ENCODE results near the gene CCDC152. TPM values are rescaled to one million over a fixed set of nuclear protein-coding genes. Genes with fewer than 3 reads are reported as not detected.

Gene CCDC152
- total and polyA plus RNA-seq, 2 of the 13 experiments (the other 11 are each of a cell fraction or from before 2014, with no cell fraction given) = 0.20 to 0.36 TPM

GRCh38 chr5:42811591-42812446 is 55.2 kb downstream of the CCDC152 start, which contains the start of gene SELENOP (continued):
- TF ChIP-seq SIN3A (IDR thresholded peaks at IDR 0.05; ENCODE audit: borderline replicate concordance, low read depth, low read length) = peak; percentile 91
- peak; percentile 17 for TF ChIP-seq SRSF4 (IDR thresholded peaks at IDR 0.05; ENCODE audit: low read depth, low read length, poor library complexity, severe bottlenecking)
- TF ChIP-seq ZNF33A (CRISPR knock-in tag; IDR thresholded peaks at IDR 0.05; ENCODE audit: borderline replicate concordance) = peak; percentile 51; the same call in 1 of the 2 replicates
- TF ChIP-seq GABPA (IDR thresholded peaks at IDR 0.05; ENCODE audit: low read depth, low read length) = no peak
- TF ChIP-seq GABPA (CRISPR knock-in tag; IDR thresholded peaks at IDR 0.05; ENCODE audit: low read depth) = peak; percentile 46
- no peak for TF ChIP-seq TERF1 (CRISPR knock-in tag; IDR thresholded peaks at IDR 0.05)
- peak; percentile 52; the same call in 1 of the 2 replicates for TF ChIP-seq KMT2A (CRISPR knock-in tag; IDR thresholded peaks at IDR 0.05)
- peak; percentile 76; the same call in 1 of the 2 replicates for TF ChIP-seq CCDC6 (CRISPR knock-in tag; IDR thresholded peaks at IDR 0.05)
- no peak for TF ChIP-seq ZNF441 (CRISPR knock-in tag; IDR thresholded peaks at IDR 0.05; ENCODE audit: borderline replicate concordance)
- TF ChIP-seq MIXL1 (CRISPR knock-in tag; IDR thresholded peaks at IDR 0.05) = peak; percentile 93
- TF ChIP-seq TBX2 (CRISPR knock-in tag; IDR thresholded peaks at IDR 0.05; ENCODE audit: borderline replicate concordance) = peak; percentile 87; the same call in 1 of the 2 replicates
- no peak for TF ChIP-seq HNRNPH1 (optimal IDR thresholded peaks at IDR 0.05; ENCODE audit: low read depth, low read length)
- TF ChIP-seq ZNF337 (CRISPR knock-in tag; IDR thresholded peaks at IDR 0.05; ENCODE audit: borderline replicate concordance, low read depth) = 0 out of 2 replicates have a peak, but pooled peaks have one; percentile 31
- peak; percentile 67 for TF ChIP-seq MAX (IDR thresholded peaks at IDR 0.05)
- TF ChIP-seq ZSCAN9 (CRISPR knock-in tag; IDR thresholded peaks at IDR 0.05; ENCODE audit: borderline replicate concordance) = peak; percentile 94
- peak; percentile 21 for TF ChIP-seq SKI (IDR thresholded peaks at IDR 0.05; ENCODE audit: partially characterized antibody)
- TF ChIP-seq ELF3 (CRISPR knock-in tag; IDR thresholded peaks at IDR 0.05) = peak; percentile 93
- TF ChIP-seq ATAD3A (CRISPR knock-in tag; IDR thresholded peaks at IDR 0.05) = no peak
- peak; percentile 37 for TF ChIP-seq SRSF1 (optimal IDR thresholded peaks at IDR 0.05; ENCODE audit: low read depth, low read length)
- no peak; the same call in 1 of the 2 replicates for TF ChIP-seq ZBTB7B (CRISPR knock-in tag; IDR thresholded peaks at IDR 0.05)
- TF ChIP-seq ZNF720 (CRISPR knock-in tag; IDR thresholded peaks at IDR 0.05) = no peak
- peak; percentile 33; the same call in 1 of the 2 replicates for TF ChIP-seq ZNF790 (CRISPR knock-in tag; IDR thresholded peaks at IDR 0.05; ENCODE audit: borderline replicate concordance)
- no peak for TF ChIP-seq SMAD1 (CRISPR knock-in tag; IDR thresholded peaks at IDR 0.05; ENCODE audit: borderline replicate concordance, low read depth)
- no peak for TF ChIP-seq NRL (CRISPR knock-in tag; IDR thresholded peaks at IDR 0.05; ENCODE audit: borderline replicate concordance)
- no peak for TF ChIP-seq ZNF773 (CRISPR knock-in tag; IDR thresholded peaks at IDR 0.05; ENCODE audit: borderline replicate concordance)

Measured in HepG2 (cell line).